GM10248 (cell line): Measurements from ENCODE around the gene DNMT3A.

Source experiments
- CTCF ChIA-PET: fragments of 300-600 bp; sonication (Branson Sonifier 250); formaldehyde crosslinking; extraction: SDS; loops from one replicate; lab custom pipeline; 2021; ENCODE audit warnings: antibody characterized with exemption; lab: Yijun Ruan, JAX
- POLR2A ChIA-PET: fragments of 350-650 bp; sonication (Branson Sonifier 250); formaldehyde crosslinking; extraction: SDS; loops from one replicate; lab custom pipeline; 2020; ENCODE audit warnings: antibody characterized with exemption; lab: Yijun Ruan, JAX
- DNase-seq: peaks from one replicate; pipeline ENCODE4 v3.0.0; 2012; ENCODE audit errors: extremely low spot score
- CTCF ChIP-seq: IDR thresholded peaks from 2 replicates; pipeline ENCODE4 v1.5.1; 2012; ENCODE audit warnings: mild to moderate bottlenecking, low read depth; ENCODE audit errors: extremely low read depth, missing control alignments, control extremely low read depth

DNMT3A gene

GRCh38 chr2:25281941-25282340 is 59.8 kb downstream of the DNMT3A start:
- ChIA-PET POLR2A (no interaction called here), CTCF (interaction anchor here (1.1 to 1.4 kb wide), 2 partner anchors 14 to 53 kb away, joined by 3 read pairs; no protein-coding TSS in a partner anchor)
- no peak for DNase-seq
- no peak for TF ChIP-seq CTCF

DNA sequence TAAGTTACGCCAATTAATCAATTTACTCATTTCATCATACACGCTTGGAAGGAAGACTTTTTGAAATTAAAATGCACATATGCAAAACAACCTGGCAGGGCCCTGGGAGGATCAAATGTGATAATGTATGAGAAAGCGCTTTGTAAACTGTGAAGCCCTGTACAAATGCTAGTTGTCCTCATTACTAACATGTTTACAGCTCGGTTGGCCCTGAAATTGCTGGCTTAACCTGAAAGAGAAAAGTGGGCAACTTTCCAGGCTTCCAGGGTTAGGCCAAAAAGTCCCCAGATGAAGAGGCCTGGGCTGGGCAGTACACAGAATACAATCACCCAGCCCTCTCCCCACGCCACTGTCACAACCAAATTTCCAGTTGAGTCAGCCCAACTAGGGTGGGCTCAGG is 60.2 kb downstream of the DNMT3A start:
- ChIA-PET POLR2A (no interaction called here), CTCF (interaction anchor here (1.1 to 1.4 kb wide), 3 partner anchors 14 to 81 kb away, joined by 3 to 5 read pairs (median 3); no protein-coding TSS in a partner anchor)
- DNase-seq = no peak
- TF ChIP-seq CTCF = no peak

DNA sequence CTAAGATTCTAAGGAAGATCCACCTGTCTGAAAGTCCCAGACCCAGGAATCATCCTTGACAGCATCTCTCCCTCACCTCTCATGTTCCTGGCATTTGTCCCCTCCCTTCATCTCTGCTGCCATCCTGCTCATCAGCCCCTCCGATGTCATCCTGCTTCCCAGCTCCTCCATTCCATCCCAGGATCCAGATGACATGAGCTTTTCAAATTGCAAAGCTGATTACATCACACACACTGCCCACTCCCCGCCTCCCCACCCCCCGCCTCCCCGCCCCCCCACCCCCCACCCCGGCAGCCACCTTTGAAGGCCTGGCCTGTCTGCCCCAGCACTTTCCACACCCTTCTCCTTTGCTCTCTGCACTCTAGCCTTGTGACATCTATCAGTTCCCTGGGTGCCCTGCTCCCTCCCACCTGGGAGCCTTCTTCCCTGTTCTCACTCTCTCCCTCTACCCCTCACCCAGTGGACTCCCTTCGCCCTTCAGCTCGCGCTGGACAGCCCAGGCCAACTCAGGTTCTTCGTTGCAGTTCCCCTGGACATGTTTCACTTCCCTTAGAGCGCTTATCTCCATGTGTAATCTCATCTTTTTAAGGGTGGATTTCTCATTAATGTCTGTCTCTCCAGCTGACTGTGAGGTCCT is 61.6 kb downstream of the DNMT3A start:
- no peak for DNase-seq
- POLR2A ChIA-PET = no interaction called here
- CTCF ChIA-PET = interaction anchor here (1.0 to 1.4 kb wide), 4 partner anchors 10 to 82 kb away, joined by 3 to 5 read pairs (median 4); no protein-coding TSS in a partner anchor
- TF ChIP-seq CTCF = no peak

GRCh38 chr2:25279091-25279651 is 62.6 kb downstream of the DNMT3A start:
- POLR2A ChIA-PET = interaction anchor here (0.7 kb wide), 1 partner anchor 83 kb away, joined by 4 read pairs; no protein-coding TSS in a partner anchor
- CTCF ChIA-PET = interaction anchor here (0.7 to 3.5 kb wide), 8 partner anchors 11 to 288 kb away, joined by 3 to 19 read pairs (median 4); no protein-coding TSS in a partner anchor
- TF ChIP-seq CTCF = no peak
- peak; percentile 81 for DNase-seq

GRCh38 chr2:25276569-25277465 is 64.9 kb downstream of the DNMT3A start:
- DNase-seq = peak; percentile 90
- POLR2A ChIA-PET = no interaction called here
- CTCF ChIA-PET = interaction anchor here (0.6 to 3.5 kb wide), 33 partner anchors 9 to 773 kb away, joined by 3 to 22 read pairs (median 3); no protein-coding TSS in a partner anchor
- TF ChIP-seq CTCF = peak; percentile 93

- TF ChIP-seq CTCF = no peak
- DNase-seq = no peak
- CTCF ChIA-PET = interaction anchor here (1.0 to 3.5 kb wide), 8 partner anchors 11 to 291 kb away, joined by 3 to 22 read pairs (median 4); no protein-coding TSS in a partner anchor
- POLR2A ChIA-PET = no interaction called here
These were observed 66.2 kb downstream of the DNMT3A start for GRCh38 chr2:25275575-25275965.
